Middle frontal gyrus (tissue), 1 donor: ENCODE measurements around the gene ENG.

Source experiments
- DNase-seq: peaks from one replicate; pipeline ENCODE4 v3.0.0-alpha.2; 2015; ENCODE audit warnings: low spot score; ENCODE audit errors: extremely low spot score

Gene ENG

DNA sequence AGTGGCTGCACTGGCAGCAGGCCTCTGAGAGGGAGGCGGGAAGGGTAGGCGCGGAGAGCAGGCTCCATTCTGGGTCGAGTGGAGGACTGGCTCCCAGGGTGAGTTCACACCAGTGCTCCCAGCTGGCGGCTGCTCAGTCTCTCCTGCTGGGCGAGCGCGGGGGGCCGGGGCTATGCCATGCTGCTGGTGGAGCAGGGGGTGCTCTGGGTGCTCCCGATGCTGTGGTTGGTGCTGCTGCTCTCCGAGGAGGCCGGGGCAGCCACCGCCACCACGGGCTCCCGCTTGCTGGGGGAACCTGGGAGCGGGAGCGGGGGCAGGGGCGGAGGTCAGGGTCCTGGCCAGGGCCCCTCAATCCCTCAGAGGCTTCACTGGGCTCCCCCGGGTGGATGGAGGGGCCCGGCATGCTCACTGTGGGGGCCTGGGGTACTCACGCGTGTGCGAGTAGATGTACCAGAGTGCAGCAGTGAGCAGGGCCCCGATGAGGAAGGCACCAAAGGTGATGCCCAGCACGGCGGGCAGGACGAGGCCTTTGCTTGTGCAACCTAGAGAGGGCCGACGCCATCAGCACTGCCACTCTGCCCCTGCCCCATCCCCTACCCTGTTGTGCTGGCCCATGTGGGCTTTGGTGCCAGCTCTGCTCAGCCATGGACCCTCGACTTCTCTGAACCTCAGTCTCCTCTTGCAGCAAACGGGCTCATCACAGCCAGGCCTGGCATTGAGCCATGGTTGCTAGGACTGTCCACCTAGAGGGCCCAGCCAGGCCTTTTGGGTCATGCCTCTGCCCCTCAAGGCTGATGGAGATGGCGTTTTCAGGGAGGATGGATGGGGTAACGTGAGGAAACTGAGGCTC is 38.7 kb downstream of the ENG start:
- DNase-seq, result no peak

DNA sequence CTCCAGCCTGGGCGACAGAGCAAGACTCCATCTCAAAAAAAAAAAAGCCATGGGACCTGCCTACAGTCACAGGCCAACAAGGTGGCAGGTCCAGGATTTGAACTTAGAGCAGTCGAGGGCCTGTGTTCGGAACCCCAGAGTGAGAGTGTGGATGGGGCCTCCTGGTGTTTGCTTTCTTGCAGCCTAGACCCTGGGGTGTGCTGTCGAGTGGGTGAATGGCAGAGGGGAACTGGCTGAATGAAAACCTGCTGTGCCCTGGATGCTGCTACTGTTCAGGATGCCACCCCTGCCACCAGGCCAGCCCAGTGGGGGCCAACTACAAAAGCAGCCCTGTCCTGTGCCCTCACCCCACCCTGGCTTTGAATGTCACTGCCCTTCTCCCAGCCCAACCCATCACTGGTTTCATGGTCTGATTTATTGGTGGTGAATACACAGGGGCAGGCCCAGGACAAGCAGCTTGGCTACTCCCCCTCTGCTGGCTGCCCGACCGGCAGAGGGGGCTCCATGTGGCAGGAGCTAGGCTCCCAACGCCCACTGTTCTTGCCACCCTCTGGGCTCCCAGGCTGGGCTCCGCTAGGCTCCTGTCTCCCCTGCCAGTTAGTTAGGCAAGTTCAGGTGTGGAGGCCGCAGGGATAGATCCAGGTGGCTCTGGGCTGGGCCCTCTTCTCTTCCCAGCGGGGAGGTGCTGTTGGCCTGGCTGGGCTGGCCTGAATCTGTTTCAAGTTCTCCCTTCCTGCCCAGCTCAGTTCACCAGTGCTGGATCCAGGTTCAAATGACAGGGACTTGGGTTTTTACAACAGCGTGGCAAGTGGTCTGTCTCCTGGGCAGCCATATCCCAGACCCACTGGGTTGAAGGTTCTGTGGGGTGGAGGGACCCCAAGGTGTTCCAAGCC is 39.6 kb downstream of the ENG start:
- DNase-seq, result no peak

DNA sequence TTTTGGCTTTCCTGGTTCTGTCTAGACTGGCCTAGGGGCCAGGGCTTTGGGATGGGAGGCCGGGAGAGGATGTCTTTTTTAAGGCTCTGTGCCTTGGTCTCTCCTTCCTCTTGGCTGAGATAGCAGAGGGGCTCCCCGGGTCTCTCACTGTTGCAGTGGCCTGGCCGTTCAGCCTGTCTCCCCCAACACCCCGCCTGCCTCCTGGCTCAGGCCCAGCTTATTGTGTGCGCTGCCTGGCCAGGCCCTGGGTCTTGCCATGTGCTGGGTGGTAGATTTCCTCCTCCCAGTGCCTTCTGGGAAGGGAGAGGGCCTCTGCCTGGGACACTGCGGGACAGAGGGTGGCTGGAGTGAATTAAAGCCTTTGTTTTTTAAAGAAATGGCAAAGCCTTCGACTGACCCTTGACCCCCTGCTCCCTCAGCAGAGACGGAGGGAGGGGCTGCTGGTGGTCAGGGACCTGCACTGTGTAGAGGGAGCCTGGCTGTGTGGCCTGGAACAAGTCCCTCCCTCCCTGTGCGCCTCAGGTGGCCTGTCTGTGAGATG is 40.7 kb downstream of the ENG start:
- no peak for DNase-seq

DNA sequence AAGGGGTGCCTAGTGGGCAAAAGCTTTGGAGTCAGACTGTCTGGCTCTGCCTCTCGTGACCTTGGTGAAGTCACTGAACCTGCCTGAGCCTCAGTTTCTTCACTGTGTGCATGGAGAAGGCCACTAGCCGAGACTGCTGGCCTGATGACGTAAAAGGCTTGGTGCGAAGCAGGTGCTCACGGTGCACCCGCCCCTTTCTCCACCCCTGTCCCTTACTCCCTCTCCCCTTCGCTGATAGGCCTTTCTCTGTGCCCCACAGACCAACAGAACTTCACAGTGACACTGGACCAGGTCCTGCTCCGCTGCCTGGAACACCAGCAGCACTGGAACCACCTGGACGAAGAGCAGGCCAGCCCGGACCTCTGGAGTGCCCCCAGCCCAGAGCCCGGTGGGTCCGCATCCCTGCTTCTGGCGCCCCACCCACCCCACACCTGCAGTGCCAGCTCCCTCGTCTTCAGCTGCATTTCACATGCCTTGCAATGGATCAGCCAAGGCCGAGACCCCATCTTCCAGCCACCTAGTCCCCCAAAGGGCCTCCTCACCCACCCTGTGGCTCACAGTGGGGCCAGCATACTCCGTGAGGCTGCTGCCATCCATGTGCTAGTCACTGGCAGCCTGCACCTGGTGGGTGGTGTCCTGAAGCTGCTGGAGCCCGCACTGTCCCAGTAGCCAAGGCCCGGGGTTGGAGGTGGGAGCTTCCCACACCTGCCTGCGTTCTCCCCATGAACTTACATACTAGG is 41.4 kb downstream of the ENG start:
- DNase-seq, result no peak

DNA sequence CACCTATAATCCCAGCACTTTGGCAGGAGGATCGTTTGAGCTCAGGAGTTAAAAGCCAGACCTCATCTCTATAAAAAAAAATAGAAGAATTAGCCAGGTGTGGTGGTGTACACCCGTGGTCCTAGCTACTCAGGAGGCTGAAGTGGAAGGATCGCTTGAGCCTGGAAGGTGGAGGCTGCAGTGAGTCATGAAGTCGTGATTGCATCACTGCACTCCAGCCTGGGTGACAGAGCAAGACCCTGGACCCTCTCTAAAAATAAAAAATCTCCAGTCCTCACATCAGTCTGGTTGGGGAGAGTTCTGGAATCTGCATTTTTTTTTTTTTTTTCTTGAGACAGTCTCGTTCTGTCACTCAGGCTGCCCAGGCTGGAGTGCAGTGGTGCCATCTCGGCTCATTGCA is 42.4 kb downstream of the ENG start:
- DNase-seq, result no peak

DNA sequence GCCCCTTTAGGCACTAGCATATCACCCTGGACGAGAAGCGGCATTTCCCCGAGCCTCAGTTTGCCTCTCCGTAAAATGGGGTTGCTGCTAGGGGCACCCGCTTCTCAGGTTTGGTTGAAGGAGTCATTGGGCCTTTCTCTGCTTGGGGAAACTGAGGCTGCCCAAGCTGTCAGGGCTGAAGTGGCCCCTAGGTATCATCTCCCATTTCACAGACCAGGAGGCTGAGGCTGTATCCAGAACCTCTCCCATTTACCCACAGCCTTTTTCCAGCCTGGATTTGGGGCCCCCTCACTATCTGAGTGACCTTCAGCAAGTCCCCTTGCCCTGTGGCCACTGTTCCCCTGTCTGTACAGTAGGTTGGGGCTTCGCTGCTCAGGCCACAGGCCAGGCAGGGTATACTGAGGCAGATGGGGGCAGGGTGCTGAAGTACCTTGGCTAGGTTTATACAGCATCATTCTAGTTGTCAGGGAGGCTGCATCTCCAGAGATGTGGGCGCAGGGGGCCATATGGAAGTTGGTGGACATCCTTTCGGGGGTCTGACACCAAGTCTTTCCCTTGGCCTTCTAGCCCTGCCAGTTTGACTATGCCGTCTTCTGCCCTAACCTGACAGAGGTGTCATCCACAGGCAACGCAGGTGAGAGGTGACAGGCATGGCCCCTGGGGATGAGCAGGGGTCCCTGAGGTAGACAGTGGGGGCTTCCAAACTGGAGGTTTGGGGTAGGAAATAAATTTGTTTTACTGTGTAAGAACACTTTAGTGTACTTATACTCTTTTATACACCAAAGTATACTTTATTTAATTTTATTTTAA is 43.9 kb downstream of the ENG start:
- DNase-seq, result no peak

DNA sequence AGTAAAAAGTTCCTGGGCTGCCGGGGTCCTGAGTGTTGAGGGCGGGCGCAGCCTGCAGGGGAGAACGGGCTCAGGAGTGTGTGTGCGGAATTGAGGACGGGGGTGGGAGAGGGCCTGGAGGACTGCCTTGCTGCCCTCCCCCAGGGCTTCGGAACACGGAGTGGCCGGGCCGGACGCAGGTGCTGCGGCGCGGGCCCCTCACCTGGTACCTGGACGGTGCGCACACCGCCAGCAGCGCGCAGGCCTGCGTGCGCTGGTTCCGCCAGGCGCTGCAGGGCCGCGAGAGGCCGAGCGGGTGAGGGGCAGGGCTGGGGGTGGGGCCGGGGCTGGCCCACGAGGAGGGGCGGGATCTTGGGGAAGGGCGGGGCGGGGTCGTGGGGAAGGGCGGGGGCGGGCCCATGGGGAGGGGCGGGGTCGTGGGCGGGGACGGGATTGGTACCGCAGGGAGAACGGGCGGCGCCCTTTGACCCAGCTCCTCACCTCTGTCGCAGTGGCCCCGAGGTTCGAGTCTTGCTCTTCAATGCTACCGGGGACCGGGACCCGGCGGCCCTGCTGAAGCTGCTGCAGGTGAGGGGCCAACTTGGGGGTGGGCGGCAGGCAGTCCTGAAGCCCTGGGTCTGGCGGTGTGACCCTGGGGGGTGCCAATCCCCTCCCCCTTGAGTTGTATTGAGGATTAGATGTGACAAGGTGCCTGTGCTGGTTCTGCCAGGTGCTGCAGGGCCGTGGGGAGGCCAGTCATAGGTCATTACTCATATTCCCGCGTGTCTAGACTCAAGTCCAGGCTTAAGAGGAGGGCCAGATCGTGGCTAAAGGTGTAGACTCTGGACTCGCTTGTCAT is 44.7 kb downstream of the ENG start:
- DNase-seq, result no peak

DNA sequence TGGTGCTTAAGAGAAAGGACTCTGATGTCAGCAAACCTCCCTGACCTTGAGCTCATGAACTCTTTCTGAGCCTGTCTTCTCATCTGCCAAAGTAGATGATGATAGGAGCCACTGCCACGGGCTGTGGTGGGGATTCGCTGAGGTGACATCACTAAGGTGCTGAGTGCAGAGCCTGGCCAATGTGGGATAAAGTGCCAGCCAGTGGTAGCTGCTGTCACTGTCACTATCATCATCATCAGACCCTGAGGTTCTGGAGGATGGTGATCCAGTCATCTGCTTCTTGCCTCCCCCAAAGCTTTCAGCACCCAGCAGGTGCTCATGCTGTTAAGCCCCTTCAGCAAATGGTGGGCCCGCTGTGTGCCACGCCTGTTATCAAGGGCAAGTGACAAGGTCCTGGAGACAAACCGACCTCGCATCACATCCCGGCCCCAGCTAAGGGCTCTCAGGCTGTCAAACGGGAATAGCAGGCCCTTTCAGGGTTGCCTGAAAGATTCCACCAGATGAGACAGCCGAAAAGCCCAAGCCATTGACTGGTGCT is 45.4 kb downstream of the ENG start:
- no peak for DNase-seq

DNA sequence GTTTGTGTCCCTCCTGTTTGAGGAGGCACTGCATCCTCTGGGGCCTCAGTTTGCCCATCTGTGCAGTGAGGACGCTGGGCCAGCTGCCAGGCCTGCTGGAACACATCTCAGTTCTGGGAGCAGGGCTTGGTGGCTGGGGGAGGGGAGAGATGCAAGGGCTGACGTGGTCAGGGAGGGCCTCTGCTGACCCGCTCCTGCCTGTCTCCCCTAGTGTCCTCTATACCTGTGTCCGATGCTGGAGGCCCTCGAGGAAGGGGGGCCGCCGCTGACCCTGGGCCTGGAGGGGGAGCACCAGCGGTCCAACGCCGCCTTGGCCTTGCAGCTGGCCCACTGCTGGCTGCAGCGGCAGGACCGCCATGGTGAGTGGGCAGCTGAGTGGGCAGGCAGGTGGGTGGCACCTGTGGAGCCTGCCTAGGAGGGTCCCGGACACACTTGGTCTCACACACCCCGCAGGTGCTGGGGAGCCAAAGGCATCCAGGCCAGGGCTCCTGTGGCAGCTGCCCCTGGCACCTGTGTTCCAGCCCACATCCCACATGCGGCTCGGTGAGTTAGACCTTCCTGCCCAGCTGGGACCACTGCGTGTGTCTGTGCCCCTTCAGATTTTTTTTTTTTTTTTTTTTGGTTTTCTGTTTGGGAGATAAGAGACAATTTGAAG is 46.0 kb downstream of the ENG start:
- no peak for DNase-seq

DNA sequence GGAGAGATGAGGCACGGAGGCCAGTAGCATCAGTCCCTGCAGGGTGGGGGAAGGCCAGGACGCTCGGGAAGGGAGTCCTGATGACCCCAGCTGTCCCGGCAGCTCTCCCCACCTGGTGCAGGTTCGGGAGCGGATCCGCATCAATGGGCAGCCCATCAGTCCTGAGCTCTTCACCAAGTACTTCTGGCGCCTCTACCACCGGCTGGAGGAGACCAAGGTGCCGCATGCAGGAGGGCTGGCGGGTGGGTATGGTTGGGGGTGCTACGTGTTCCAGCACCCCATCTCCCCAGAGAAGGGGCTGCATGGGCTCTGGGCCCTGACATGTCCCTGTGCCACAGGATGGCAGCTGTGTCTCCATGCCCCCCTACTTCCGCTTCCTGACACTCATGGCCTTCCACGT is 47.6 kb downstream of the ENG start:
- DNase-seq, result no peak

DNA sequence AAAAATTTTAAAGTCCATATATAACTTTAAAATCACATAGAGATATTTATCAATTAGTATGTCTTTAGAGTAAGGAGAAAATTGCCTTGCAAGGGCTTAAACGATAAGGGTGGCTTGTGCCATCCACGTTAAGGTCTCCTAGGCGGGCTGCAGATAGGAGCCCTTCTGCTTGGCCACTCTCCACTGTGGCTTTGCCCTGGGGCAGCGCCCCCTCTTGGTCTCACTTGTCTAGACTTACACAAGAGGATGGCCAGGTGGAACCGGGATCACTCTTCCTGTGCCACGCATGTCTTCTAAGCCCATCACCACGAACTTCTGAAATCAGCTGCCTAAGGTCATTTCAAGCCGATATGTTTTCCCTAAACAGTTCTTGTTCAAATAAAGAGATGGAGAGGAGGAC is 48.8 kb downstream of the ENG start:
- no peak for DNase-seq

DNA sequence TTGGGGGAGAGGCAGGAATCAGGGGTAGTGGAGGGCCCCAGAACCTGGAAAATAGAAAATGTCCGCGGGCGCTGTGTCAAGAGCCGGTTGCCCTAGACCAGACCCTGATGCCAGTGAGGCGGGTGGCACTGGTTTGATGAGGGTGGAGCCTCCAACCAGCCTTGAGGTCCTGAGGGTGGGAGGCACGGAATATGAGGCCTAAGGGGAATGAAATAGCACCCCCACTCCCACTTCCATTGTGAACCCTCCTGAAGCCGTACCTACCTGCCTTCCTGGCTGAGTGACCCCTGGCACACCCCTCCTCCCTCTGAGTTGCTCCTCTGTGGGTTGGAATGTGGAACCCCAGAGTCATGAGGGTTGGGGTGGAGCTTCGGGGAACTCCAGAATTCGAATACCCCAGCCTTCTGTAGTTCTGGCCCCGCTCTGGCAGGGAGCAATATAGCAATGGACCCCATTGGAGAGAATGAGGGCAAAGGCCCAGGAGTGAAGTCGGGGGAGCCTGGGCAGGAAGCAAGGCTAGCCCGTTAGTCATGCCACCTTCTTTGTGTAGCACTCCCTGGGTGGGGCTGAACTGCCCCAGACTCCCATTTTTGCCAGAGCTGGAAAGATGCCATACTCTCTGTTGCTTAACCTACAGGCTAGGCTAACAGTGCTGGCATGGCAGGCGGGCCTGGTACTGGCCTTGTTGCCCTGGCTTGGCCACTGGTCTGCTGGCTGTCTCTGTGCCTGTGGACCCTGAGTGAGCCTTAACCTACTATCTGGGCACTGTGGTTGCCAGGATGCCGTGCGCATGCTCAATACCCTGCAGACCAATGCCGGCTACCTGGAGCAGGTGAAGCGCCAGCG is 50.7 kb downstream of the ENG start:
- DNase-seq, result no peak

DNA sequence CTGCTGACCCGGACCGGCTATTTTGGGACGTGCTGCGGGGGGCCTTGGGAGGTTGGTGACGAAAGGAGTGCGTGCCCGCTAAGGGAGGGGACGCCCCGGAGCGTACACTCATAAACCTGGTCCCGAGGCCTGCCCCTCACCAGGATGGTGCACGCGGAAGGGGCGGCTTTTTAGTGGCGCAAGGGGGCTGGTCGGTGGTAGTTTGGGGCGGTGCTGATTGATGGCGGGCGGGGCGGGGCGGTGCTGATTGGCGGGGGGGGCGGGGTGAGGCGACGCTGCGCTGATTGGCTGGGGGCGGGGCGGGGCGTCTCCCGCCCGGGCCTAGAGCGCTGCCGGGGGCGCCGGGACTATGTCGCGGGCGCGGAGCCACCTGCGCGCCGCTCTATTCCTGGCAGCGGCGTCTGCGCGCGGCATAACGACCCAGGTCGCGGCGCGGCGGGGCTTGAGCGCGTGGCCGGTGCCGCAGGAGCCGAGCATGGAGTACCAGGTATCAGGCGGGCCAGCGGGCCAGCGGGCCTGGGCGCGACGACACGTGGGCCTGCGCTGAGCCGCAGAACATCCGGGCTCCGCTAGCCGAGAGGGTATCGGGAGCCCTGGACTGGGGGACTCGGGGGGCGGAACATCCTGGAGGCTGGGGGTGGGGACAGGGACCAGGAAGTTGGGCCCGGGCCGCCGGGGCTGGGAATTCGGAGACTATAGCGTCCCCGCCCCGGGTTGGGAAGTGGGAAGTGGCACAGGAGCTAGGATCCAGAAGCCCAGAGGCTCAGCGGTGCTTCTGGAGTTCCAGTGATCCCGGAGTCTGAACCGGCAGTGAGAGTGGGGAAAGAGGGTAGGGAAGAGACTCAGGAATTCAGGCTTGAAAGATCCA is 51.6 kb downstream of the ENG start, which contains the start of gene FPGS:
Gene FPGS, plus strand, starts transcription at position 307 of the 868 bp plus-strand sequence. Its CDS starts 43 bp downstream, at position 350.
- peak; percentile 66 for DNase-seq

DNA sequence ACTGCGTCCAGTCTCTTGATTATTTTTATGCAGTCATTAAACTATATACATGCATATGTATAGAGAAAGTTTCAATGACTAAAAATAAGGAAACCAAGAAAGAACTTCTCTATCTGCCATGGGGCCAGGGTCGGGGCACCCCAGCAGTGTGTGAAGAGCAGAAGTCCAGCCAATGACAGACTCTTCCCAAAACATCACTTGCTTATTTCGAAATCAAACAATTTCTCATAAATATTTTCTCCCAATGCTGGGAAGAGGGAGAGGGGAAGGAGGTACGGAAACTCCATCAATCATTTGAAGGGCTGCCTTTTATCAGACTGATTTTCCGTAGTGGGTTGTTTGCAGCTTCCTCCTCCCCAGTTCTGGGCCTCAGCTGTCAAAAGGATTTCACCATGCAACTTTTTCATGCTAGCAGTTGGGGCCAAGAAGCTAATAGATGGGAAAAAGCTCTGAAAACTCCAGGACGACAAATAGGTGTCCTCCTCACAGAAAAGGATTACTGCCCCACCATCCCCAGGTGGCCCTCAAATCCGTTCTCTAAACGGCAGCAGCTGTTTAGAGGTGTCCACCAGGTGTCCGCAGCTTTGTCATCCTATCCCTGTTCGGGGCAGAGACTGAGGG is 52.4 kb downstream of the ENG start:
- DNase-seq, result no peak

DNA sequence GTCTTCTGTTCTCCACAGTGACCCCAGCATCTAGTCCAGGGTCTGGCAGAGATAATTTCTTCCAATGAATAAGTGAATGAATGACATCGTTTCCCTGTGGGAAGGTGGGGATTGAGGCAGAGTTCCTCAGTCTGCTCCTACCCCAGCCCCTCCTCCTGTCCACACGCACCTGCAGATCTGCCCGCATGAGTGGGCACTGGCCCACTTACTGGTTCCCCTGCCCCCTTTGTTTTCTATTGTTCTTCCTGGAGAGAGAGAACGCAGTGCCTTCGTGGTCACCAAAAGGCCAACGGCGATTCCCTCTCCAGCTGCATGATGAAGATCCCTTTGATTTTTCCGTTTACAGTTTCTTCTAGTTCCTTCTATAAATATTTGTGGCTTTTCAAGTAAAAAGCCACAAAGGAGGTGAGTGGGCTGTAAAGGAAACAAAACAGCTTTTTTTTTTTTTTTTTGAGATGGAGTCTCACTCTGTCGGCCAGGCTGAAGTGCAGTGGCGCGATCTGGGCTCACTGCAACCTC is 57.5 kb downstream of the ENG start:
- DNase-seq, result no peak

DNA sequence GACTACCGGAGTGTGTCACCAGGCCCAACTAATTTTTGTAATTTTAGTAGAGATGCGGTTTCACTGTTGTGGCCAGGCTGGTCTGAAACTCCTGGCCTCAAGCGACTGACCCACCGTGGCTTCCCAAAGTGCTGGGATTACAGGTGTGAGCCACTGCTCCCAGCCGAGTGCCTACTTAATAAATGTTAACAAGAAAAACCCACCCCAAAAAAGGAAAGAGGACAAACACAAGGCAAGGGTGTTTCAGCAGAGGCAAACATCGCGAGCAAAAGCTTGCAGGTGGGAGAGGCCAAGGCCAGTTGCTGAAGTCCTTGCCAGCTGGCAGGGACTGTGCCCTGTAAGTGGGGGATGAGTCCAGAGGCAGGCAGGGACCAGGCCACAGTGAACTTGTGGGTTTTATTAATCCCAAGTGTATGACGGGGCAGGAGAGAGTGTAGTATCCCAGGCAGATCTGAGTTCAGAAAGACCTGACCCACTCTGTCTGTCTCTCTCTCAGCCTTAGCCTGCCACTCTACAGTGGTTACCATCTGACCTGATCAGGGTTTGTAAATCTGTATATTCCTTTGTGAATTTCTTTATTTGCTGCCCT is 58.1 kb downstream of the ENG start:
- no peak for DNase-seq
